ENCODE results near the gene TSSK6. TPM values are rescaled to one million over a fixed set of nuclear protein-coding genes. Genes with fewer than 3 reads are reported as not detected.

TSSK6 gene
- total RNA-seq, 1 experiment from 2014 or later: 4.7 TPM

- TF ChIP-seq ZNF532 (CRISPR knock-in tag; IDR thresholded peaks at IDR 0.05; ENCODE audit: borderline replicate concordance) (no peak), IRF2 (CRISPR knock-in tag; IDR thresholded peaks at IDR 0.05; ENCODE audit: borderline replicate concordance, low read depth) (no peak), USF1 (CRISPR knock-in tag; IDR thresholded peaks at IDR 0.05) (no peak), ATF3 (CRISPR knock-in tag; conservative IDR thresholded peaks at IDR 0.05) (no peak), KAT7 (CRISPR knock-in tag; IDR thresholded peaks at IDR 0.05; ENCODE audit: borderline replicate concordance) (no peak), ZBTB21 (CRISPR knock-in tag; IDR thresholded peaks at IDR 0.05; ENCODE audit: borderline replicate concordance) (no peak), MYBL2 (CRISPR knock-in tag; IDR thresholded peaks at IDR 0.05) (no peak), ZNF423 (CRISPR knock-in tag; IDR thresholded peaks at IDR 0.05) (no peak), ZNF121 (CRISPR knock-in tag; IDR thresholded peaks at IDR 0.05) (no peak), SP1 (CRISPR knock-in tag; conservative IDR thresholded peaks at IDR 0.05) (no peak), ZMAT4 (CRISPR knock-in tag; IDR thresholded peaks at IDR 0.05) (no peak)
Measured at GRCh38 chr19:19506592-19506991, 8.8 kb downstream of the TSSK6 start (continued).

GRCh38 chr19:19505669-19506326 is 9.6 kb downstream of the TSSK6 start:
- no peak for ATAC-seq
- no peak for DNase-seq (ENCODE audit: low spot score)
- no peak for TF ChIP-seq ATF3 (CRISPR knock-in tag; conservative IDR thresholded peaks at IDR 0.05)
- no peak for TF ChIP-seq TCF7 (CRISPR knock-in tag; IDR thresholded peaks at IDR 0.05; ENCODE audit: low read depth)
- TF ChIP-seq TEAD1 (CRISPR knock-in tag; IDR thresholded peaks at IDR 0.05): no peak
- TF ChIP-seq ZNF671 (CRISPR knock-in tag; IDR thresholded peaks at IDR 0.05): no peak
- no peak for TF ChIP-seq NFE2L1 (CRISPR knock-in tag; IDR thresholded peaks at IDR 0.05)
- no peak for TF ChIP-seq ZNF121 (CRISPR knock-in tag; IDR thresholded peaks at IDR 0.05)
- no peak for TF ChIP-seq GABPB1 (CRISPR knock-in tag; IDR thresholded peaks at IDR 0.05)
- CTCF ChIA-PET: no interaction called here
- H3K9me3 Mint-ChIP-seq: no peaks in the 10 kb centered on the region
- POLR2A ChIA-PET: no interaction called here
- no peak overlapping the region for H3K27ac Mint-ChIP-seq
- H3K4me1 Mint-ChIP-seq: peaks cover 5% of the 10 kb centered on the region
- H3K4me3 Mint-ChIP-seq: no peak overlapping the region
- peaks cover 51% of the 10 kb centered on the region for H3K36me3 Mint-ChIP-seq
- H3K27me3 Mint-ChIP-seq (ENCODE audit: low read depth): no peaks in the 10 kb centered on the region

- ChIA-PET CTCF (no interaction called here), POLR2A (no interaction called here)
- no peak for DNase-seq (ENCODE audit: low spot score)
- no peak overlapping the region for H3K27ac Mint-ChIP-seq
- ATAC-seq: no peak
- peaks cover 55% of the 10 kb centered on the region for H3K36me3 Mint-ChIP-seq
- no peaks in the 10 kb centered on the region for H3K9me3 Mint-ChIP-seq
- no peaks in the 10 kb centered on the region for H3K27me3 Mint-ChIP-seq (ENCODE audit: low read depth)
- H3K4me1 Mint-ChIP-seq: no peaks in the 10 kb centered on the region; the same call in 1 of the 2 replicates
- no peak for TF ChIP-seq FOXK1 (CRISPR knock-in tag; IDR thresholded peaks at IDR 0.05)
- no peak for TF ChIP-seq ZNF317 (CRISPR knock-in tag; IDR thresholded peaks at IDR 0.05; ENCODE audit: borderline replicate concordance, low read depth)
- no peak overlapping the region for H3K4me3 Mint-ChIP-seq
Measured at GRCh38 chr19:19504754-19505668, 10.3 kb downstream of the TSSK6 start.
